ENCODE data around the gene HMGXB3.

- TF ChIP-seq CTCF (conservative IDR thresholded peaks at IDR 0.05 in 1 of 2, IDR thresholded peaks at IDR 0.05 in 1 of 2; ENCODE audit: low read depth in 1 of 2, low read length in 2 of 2) (no peak), EZH2 (IDR thresholded peaks at IDR 0.05; ENCODE audit: low read length, missing control alignments) (no peak)
Measured at GRCh38 chr5:150052956-150053712, 52.6 kb downstream of the HMGXB3 start.
